HG03378 (cell line): ENCODE measurements around the gene ASNSD1.
"Not testable (repeated sequence)": the region's sequence is repeated elsewhere in the genome, so short reads cannot be mapped to it uniquely, and the experiment has no call there.

ENCODE experiments used
- ATAC-seq: cut with Tn5 transposase; IDR thresholded peaks from one replicate; pipeline ENCODE4 v1.9.1; 2021; ENCODE audit warnings: mild to moderate bottlenecking, moderate library complexity; ENCODE audit not compliant: unreplicated experiment

ASNSD1 gene

DNA sequence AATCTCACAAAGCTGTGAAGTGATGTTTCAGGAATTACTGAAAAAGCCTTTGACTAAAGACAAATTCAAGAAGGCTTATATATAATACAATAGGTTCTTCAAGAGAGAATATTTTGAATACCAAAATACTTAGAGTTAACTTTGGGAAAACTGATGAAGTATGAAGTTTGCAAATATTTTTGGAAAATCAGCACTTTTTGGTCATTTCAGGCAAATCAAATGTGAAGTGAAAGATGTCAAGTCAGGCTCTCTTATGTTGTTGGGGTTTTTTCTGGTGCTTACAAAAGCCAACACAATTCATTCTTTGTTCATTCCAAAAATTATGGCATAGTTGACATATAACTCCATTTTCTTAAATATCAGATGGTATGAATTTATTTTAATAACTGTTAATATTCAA, 14.7 kb upstream of the ASNSD1 start:
- no peak for ATAC-seq

DNA sequence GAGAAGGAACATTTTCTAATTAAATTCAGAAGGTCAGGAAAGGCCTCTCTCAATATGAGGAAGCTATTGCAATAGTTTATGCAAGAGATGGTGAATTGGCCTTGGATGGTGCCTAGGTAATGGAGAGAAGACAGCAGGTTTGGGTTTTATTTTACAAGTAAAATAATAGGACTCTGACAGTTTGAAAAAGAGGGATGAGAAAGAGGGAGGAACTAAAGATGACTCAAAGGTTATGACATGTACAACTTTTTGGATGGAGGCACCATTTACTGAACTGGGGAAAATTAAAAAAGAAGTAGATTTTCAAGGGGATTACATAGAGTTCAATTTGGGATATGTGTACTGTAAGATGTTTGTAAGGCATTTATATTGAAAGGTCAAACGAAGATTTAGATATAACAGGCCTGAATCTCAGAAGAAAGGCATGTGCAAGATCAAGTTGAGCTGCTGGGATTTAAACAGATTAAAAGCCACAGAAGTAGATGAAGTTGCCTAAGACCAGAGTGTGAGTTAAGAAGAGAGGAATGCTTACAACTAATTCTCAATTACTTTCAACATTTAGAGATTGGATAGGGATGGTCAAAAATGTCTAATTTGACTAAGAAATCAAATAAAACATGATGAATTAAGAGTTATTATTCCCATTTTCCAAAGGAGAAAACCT, 12.3 kb upstream of the ASNSD1 start:
- no peak for ATAC-seq

DNA sequence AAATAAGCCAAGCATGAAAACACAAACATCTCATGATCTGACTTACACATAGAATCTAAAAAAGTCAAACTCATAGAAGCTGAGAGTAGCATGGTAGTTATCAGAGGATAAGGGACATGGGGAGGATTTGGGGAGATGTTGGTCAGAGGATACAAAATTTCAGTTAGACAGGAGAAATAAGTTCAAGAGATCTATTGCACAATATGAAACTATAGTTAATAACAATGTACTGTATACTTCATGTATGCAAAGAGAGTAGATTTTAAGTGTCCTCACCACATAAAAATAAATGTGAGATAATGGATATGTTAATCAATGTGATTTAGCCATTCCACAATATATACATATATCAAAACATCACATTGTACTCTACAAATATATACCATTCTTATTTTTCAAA, 10.0 kb upstream of the ASNSD1 start:
- no peak for ATAC-seq

DNA sequence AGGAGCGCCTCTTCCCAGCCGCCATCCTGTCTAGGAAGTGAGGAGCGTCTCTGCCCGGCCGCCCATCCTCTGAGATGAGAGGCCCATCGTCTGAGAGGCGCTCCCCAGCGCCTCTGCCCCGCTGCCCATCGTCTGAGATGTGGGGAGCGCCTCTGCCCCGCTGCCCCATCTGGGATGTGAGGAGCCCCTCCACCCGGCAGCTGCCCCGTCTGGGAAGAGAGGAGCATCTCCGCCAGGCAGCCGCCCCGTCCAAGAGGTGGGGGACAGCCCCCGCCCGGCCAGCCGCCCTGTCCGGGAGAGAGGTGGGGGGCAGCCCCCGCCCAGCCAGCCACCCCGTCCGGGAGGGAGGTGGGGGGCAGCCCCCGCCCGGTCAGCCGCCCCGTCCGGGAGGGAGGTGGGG, 7.8 kb upstream of the ASNSD1 start:
- ATAC-seq: not testable (repeated sequence)

DNA sequence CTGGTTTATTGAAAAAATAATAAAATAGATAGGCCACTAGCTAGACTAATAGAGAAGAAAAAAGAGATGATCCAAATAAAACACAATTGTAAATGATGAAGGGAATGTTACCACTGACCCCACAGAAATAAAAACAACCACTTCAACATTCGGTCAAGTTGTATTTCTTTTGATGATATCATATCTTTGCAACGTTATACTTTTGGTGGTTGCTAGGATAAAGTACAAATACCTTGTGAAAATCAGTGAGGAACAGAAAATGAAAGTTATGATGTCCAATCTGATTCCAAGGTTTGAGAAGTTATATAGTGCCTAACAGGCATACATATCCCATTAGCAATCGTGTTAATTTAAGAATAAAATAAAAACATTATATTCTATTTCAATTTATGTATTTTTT, 6.6 kb upstream of the ASNSD1 start:
- no peak for ATAC-seq

DNA sequence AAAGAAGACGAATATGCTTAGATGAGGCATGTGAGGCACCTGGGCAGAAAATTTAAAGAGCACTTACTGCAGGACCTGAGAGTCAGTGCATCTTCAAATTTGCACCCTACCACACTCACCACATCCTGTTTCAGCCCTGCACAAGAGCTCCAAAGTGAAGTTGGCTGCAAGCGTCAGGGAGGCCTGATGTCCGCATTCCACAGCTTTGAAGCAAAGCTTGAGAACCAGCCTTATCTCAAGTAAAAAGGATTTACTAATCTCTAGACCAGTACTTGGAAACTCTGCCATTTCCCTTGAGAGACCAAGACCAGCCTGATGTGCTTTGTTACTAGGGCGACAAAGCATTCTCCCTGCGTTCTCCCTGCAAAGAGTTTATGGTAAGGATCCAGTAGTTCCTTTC, 3.4 kb upstream of the ASNSD1 start:
- no peak for ATAC-seq

DNA sequence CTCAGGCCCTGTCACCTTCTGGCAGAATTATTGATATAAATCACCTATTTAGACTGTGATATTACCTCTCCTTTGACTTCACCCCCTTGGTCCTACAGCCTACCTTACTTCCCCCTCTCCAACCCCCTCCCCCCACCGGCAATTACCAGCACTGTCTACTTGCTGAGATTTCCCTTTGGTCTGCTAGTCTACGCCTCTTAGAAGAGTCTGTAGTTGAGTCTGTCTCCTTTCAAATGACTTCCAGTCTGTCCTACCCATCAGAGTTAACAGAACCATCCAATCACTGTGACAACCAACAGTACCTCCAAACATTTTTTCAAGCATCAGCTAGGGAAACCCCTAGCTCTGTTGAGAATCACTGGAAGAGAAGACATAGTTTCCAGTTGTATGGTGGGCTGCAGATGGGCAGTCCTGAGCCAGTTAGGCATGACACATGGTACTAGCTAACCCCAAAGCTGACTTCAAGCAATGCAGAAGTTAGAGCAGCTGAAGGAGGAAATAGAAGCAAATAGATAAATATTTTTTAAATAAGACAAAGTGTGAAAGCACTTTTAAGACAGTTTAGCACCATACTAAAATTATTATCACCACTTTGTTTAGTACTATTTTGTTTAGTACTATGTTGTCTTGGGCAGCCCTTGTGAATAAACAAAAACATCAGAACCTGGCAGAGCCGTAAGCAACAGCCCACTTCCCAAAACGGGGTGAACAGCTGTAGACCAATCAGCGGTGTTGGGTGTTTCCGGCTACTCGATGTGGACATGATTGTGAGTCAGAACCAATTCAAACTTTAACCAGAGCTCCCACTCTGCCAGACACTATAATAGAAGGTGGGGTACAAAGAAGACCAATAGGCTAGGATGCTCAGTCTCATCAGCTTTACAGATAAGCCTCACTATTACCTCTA, 2.7 kb upstream of the ASNSD1 start:
- no peak for ATAC-seq

DNA sequence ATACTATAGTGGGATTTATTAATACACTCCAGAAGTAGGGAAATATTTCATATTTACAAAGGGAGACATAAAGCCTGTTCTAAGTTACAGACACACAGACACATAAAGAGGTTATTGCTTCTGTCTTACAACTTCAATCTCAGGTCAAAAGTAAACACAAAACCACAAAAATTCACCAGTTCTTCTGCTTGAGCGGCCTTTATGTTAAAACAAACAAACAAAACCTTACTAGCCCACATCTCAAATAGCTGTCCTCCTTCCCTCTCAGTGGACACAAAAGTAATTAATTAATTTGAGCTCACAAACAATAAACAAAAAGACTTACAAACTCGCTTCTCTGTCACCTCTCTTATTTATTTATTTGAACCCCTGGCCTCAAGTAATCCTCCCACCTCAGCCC, 1.5 kb upstream of the ASNSD1 start:
- no peak for ATAC-seq

DNA sequence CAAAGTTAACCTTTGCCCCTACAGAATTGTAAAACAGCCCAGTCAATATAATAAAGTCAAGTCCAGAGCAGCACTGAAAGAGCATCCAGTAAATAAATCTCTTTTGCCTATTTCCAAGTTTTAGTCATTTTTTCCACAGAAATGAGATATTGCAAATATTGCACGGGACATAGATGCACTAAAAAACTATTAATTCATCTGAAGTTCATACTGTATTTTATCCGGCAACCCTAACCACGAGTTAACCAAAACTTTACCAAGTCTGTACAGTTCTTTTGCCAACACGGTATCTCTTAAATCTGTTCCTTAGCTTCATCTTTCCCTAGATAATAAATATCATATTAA, 484 bp upstream of the ASNSD1 start:
- no peak for ATAC-seq

DNA sequence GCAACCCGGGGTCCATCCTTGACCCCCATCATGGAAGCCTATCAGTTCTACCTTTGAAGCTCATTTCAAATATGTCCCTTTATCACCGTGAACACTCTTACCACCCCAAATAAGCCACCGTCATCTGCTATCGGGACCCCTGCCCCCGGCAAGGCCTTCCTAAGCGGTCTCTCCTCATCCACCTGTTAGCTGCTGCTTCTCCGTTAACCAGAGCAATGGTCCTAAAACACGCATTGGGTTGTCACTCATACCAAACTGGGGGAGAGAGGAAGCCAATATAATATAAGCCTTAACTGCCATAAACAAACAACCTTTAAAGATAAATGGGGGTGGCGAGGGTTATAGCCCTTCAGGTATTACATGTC, 680 bp downstream of the ASNSD1 start:
- ATAC-seq: no peak

DNA sequence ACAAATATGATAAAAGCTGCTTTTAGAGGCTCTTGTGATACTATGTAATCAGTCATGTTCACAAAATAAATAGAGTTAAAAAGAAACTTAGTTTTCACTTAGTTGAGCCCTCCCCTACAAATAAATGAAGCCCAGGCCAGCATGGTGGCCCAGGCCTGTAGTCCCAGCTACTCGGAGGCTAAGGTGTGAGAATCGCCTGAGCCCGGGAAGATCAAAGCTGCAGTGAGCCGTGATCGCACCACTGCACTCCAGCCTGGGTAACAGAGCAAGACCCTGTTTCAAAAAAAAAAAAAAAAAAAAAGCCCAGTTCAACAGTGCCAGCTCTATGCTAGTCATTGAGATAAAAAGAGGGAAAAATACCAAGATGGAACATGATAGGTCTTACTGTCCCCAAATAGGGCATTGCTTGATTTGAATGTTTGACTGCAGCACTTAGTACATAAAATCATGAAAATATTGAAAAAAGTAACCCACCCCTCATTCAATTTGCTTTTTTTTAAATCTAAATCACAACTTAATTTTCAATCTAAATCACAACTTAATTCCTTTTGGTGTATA, 1.5 kb downstream of the ASNSD1 start:
- no peak for ATAC-seq

DNA sequence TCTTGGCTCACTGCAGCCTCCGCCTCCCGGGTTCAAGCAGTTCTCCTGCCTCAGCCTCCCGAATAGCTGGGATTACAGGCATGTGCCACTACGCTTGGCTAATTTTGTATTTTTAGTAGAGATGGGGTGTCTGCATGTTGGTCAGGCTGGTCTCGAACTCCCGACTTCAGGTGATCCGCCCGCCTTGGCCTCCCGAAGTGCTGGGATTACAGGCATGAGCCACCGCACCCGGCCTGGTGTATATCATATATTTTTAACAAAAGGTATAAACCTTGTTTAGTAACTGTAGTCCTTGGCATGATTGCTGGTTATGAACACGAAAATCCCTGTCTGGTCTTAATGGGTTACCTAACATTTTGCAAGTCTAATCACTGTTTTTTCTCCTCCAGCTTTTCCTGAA, 2.1 kb downstream of the ASNSD1 start:
- not testable (repeated sequence) for ATAC-seq

DNA sequence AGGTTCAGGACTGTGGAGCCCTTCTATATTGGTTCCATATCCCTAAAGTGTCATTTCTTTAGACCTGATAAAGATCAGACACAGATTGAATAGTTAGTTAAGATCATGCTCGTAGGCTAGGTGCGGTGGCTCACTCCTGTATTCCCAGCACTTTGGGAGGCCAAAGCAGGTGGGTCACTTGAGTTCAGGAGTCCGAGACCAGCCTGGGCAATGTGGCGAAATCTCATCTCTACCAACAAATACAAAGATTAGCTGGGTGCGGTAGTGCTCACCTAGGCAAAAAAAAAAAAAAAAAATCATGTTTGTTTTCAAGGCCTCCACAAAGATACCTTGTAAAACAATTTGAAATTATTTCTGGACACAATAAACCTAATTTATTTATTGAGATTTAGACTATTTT, 8.7 kb downstream of the ASNSD1 start:
- no peak for ATAC-seq

DNA sequence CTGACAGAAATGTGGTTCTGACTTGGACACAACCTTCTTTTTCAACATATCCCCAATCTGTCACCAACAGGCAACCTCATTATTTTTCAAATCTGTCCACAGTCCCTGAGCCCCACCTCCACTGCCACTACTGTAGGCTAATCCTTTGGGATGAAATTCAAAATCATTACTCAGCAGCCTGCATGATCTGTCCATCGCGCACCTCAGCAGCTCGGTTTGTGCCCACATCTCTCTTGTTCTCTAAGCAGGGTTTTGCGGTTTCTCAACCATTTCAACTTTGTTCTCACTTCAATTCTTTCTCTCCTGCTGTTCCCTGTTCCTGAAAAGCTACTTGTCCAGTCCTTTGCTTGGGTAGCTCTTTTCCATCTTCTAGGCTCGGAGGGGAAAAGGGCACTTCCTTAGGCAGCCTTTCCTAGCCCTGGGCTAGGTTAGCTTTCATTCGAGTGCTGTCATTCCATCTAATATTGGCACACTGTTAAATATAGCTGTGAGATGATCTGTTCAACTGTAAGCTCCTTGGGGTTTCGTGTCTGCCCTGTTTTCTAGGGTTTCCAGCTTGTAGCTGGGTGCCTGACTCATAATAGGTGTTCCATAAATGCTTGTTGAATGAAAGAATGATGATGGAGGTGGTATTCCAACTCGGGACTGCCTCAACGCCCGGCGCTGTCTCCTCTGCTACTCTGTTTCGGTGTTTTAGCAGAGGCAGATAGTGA, 12.6 kb downstream of the ASNSD1 start:
- no peak for ATAC-seq

DNA sequence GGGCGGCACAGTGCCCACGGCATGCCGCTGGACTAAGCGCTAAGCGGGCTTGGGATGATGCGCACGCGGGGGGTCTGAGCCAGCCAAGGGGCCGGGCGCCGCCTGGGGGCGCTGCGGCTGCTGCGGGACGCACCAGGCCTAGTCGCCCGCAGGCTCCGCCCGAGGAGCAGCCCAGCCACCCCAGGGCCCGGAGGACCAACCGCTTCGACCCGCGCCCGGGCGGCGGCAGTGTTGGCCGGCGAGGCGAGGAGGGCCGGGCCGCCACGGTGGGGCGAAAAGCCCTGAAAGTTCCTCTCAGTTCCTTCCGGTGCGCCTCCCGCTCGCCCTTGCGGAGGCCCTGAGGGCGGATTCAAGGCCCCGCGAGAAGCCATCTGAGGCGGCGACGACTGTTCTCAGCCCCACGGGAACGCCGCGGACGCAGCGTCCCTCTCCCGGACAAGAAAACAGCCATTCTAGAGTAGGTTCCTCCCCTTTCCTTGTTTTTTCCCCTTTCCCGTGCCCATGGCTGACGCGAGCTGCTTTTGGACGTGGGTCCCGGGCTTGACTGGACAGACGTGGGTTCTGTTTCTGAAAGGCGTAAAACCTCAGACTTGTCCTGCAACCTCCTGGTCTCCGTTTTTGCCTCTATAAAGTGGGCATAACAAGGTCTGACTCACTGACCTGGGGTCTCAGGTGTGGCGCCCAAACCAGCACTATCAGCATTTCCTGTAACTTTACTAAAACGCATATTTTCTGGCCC, 13.3 kb downstream of the ASNSD1 start, which contains the start of gene ANKAR:
ANKAR (plus strand) TSS at position 297 of the 739 bp plus-strand sequence. CDS start 1,821 bp downstream, outside the sequence.
- peak; percentile 91 for ATAC-seq

DNA sequence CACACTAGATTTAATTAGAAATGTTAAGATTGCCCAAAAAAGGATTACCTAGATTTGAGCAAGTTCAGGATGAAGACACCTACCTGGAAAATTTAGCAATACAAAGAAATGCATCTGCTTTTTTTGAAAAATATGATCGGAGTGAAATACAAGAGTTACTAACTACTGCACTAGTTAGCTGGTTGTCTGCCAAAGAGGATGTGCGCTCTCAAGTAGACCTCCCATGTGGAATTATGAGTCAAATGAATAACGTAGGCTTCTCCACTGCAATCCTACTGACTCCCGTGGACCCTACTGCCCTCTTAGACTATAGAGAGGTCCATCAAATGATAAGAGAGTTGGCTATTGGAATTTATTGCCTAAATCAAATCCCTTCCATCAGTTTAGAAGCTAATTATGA, 15.2 kb downstream of the ASNSD1 start:
- no peak for ATAC-seq

DNA sequence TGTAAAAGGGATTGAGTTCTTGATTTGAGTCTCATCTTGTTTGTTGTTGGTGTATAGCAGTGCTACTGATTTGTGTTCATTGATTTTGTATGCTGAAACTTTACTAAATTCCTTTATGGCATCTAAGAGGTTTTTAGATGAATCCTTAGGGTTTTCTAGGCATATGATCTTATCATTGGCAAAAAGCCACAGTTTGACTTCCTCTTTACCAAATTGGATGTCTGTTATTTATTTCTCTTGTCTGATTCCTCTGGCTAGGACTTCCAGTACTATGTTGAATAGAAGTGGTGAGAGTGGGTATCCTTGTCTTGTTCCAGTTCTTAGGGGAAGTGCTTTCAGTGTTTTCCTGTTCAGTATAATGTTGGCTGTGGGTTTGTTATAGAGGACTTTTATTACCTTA, 18.0 kb downstream of the ASNSD1 start:
- ATAC-seq: no peak

DNA sequence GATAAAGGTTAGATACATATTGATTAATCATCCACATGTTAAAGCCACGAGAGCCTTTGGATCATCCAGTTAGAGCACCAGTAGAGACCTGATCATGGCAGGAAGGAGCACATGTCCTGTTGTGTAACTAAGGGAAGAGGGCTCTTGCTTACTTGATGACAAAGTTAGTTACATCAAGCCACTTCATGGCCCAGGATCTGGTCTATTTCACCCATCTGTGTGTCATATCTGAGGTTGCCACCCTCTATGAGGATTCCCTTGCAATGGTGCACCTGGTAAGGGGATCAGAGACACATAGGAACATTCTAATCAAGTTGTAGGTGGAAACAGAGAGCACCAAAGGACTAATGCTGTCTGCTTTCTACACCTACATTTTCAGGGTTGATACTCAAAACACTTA, 19.9 kb downstream of the ASNSD1 start:
- no peak for ATAC-seq

DNA sequence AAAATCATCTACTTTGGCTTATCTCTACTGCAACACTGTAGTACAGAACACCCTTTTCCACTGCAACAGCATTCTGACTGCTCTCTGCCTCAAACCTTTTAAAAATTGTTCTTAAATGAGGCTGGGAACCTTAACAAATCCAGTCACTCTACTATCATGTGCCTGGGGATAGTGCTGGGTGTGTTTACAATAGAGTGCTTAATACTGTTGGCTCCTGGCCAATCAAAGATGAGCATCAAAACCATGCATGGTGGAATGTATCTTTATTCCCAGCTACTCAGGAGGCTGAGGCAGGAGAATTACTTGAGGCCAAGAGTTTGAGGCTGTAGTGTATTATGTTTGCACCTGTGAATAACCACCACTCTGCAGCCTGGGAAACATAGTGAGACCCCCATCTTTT, 20.6 kb downstream of the ASNSD1 start:
- ATAC-seq: no peak

DNA sequence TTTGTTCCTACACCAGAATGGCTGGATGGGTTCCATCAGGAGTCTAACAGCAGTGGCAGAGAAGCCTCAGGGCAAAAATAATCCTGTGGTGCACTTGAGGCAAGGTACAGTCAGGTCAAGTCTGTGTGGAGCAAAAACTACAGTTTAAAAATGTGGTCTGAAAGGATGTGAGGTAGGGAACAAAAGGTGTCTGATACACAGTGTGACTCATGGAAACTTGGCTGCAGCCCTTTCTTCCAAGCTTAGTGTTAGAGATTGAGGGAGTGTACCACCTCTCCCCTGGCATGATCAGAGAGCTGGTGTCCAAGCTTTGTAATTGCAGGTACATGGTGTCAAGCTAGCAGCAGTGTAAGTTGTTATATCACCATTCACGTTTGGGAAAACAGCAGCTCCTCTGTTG, 22.1 kb downstream of the ASNSD1 start:
- no peak for ATAC-seq

DNA sequence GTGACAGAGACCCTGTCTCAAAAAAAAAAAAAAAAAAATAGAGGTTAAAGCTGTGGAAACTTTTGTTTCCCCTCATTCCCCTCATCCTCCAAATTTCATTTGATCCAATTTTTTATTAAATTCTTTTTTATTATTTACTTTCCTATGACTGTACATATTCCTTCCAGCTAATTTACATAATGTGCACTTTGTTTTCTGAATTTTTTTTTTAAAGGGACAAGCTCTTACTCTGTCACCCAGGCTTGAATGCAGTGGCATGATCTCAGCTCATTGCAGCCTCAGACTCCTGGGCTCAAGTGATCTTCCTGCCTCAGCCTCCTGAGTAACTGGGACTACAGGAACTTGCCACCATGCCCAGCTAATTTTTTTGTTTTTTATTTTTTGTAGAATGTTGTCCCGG, 23.6 kb downstream of the ASNSD1 start:
- ATAC-seq: no peak
